Small intestine (tissue), 7 donors: ENCODE data around the gene MON2. TPM values are rescaled to one million over a fixed set of nuclear protein-coding genes. Genes with fewer than 3 reads are reported as not detected.
"Not testable (repeated sequence)": the region's sequence is repeated elsewhere in the genome, so short reads cannot be mapped to it uniquely, and the experiment has no call there.

ENCODE experiments used
- DNase-seq, 2 donors: peaks; one replicate each; pipeline versions ENCODE4 v3.0.0 to v3.0.0-alpha.2; 2013
- FAIRE-seq: peaks from 2 replicates; lab custom pipeline; 2012; peaks lifted over from hg19 to GRCh38; lab: Jason Lieb, UNC
- H3K27ac ChIP-seq, 3 donors: one replicate each; pipeline ENCODE4 v1.5.1; 2013; ENCODE audit warnings: low read length in 2 of 3, mild to moderate bottlenecking in 2 of 3, control low read depth in 1 of 3, inconsistent platforms in 1 of 3, low read depth in 1 of 3, moderate library complexity in 1 of 3
- H3K27me3 ChIP-seq, 3 donors: one replicate each; pipeline ENCODE4 v1.6.1; 2013; ENCODE audit warnings: low read length in 3 of 3, inconsistent platforms in 1 of 3; ENCODE audit not compliant: control insufficient read depth in 3 of 3, insufficient read depth in 3 of 3
- H3K36me3 ChIP-seq, 3 donors: one replicate each; pipeline ENCODE4 v1.6.1; 2013; ENCODE audit warnings: low read length in 3 of 3, inconsistent platforms in 1 of 3, low read depth in 1 of 3, mild to moderate bottlenecking in 1 of 3, moderate library complexity in 1 of 3; ENCODE audit not compliant: control insufficient read depth in 3 of 3, insufficient read depth in 2 of 3
- H3K4me1 ChIP-seq, 3 donors: one replicate each; pipeline ENCODE4 v1.6.1; 2013; ENCODE audit warnings: low read length in 2 of 3, inconsistent platforms in 1 of 3, low read depth in 1 of 3, mild to moderate bottlenecking in 1 of 3, moderate library complexity in 1 of 3; ENCODE audit not compliant: control insufficient read depth in 3 of 3, insufficient read depth in 2 of 3
- H3K4me3 ChIP-seq, 3 donors: one replicate each; pipeline ENCODE4 v1.5.1; 2013; ENCODE audit warnings: low read length in 3 of 3, control low read depth in 1 of 3, inconsistent platforms in 1 of 3, low read depth in 1 of 3, mild to moderate bottlenecking in 1 of 3, moderate library complexity in 1 of 3
- H3K9me3 ChIP-seq, 2 donors: one replicate each; pipeline ENCODE4 v1.6.1; 2013; ENCODE audit warnings: low read depth in 1 of 2, low read length in 1 of 2; ENCODE audit not compliant: control insufficient read depth in 2 of 2, insufficient read depth in 1 of 2
- WGBS, 3 donors: extraction: QIAGEN DNeasy Blood & Tissue Kit; methylation state at CpG; one replicate each; pipeline ENCODE4 v1.1.7; 2013; 5-methylcytosine and 5-hydroxymethylcytosine counted together
- polyA plus RNA-seq, 4 donors: library from polyadenylated mRNA; stranded (reverse) in 3 of 4; unstranded in 1 of 4; fragments of 200-250 nt in 3 of 4; fragments of 120-200 nt in 1 of 4; gene quantifications; one replicate each; pipeline versions ENCODE4 v1.2.1 to v1.2.3, GENCODE V29; 2013
- donor health status: healthy with polysubstance abuse.
- donor health status: control.
- donor health status: control.
- donor health status: Bipolar disorder and iron deficiency.
- donor health status: healthy.

The MON2 gene
- polyA plus RNA-seq, 4 donors, result 7.1 to 43.5 (median 9.3) TPM

GRCh38 chr12:62484233-62484632, 17.6 kb downstream of the MON2 start:
- DNase-seq (no peak), FAIRE-seq (no peak)
- no peaks in the 10 kb centered on the region for H3K9me3 ChIP-seq
- H3K4me1 ChIP-seq, result no peaks in the 10 kb centered on the region
- H3K4me3 ChIP-seq, result no peak overlapping the region
- no peak overlapping the region for H3K27ac ChIP-seq
- peaks cover 0 to 6% (median 0%) of the 10 kb centered on the region in 3 donors for H3K36me3 ChIP-seq
- H3K27me3 ChIP-seq, result no peaks in the 10 kb centered on the region
- 77 to 85% (median 82%) methylated on average over 2 of the region's 2 CpGs for WGBS, 3 donors

DNA sequence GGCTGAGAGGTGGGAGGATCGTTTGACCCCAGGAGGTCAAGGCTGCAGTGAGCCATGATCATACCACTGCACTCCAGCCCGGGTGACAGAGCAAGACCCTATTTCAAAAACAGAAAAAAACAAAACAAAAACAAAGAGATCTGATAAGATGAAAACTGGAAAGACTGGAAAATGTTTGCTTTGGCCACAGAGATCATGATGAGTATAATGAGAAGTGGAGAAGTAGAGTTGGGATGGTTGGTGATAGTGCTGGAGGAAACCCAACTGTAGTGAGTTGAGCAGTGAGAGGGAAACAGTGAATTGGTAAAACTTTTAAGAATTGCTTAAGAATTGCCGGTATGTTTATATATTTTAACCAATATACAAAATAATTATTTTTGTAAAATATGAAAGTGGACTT, 39.2 kb downstream of the MON2 start:
- Histone ChIP-seq H3K36me3 (peaks cover 2 to 14% (median 8%) of the 10 kb centered on the region in 3 donors), H3K4me3 (no peak overlapping the region), H3K4me1 (no peaks in the 10 kb centered on the region), H3K27ac (no peak overlapping the region), H3K9me3 (no peaks in the 10 kb centered on the region), H3K27me3 (no peaks in the 10 kb centered on the region)
- no peak for FAIRE-seq
- DNase-seq, result no peak
- 93 to 98% (median 97%) methylated on average over 3 of the region's 3 CpGs for WGBS, 3 donors

GRCh38 chr12:62512901-62513300, 46.3 kb downstream of the MON2 start:
- Histone ChIP-seq H3K4me1 (peaks cover 0 to 1% (median 0%) of the 10 kb centered on the region in 3 donors), H3K36me3 (peaks cover 2 to 8% (median 3%) of the 10 kb centered on the region in 3 donors), H3K27me3 (no peaks in the 10 kb centered on the region), H3K27ac (peak overlapping the region in 1 of 3 donors; percentile 11), H3K4me3 (no peak overlapping the region), H3K9me3 (peaks cover 0 to 13% of the 10 kb centered on the region in 2 donors)
- FAIRE-seq, result no peak
- 95 to 97% (median 97%) methylated on average over 5 of the region's 5 CpGs for WGBS, 3 donors
- no peak for DNase-seq

- FAIRE-seq, H3K4me3 ChIP-seq, H3K36me3 ChIP-seq, H3K4me1 ChIP-seq, H3K27me3 ChIP-seq, DNase-seq, H3K27ac ChIP-seq: not testable (repeated sequence)
- peaks cover 0 to 13% of the 10 kb centered on the region in 2 donors for H3K9me3 ChIP-seq
- 97 to 100% (median 99%) methylated on average over 3 of the region's 3 CpGs for WGBS, 3 donors
Observed at GRCh38 chr12:62514080-62514479, 47.5 kb downstream of the MON2 start.

- DNase-seq (no peak), FAIRE-seq (no peak)
- no peaks in the 10 kb centered on the region for H3K27me3 ChIP-seq
- H3K9me3 ChIP-seq, result peaks cover 0 to 13% of the 10 kb centered on the region in 2 donors
- no peak overlapping the region for H3K27ac ChIP-seq
- H3K4me3 ChIP-seq, result no peak overlapping the region
- H3K4me1 ChIP-seq, result peaks cover 0 to 3% (median 0%) of the 10 kb centered on the region in 3 donors
- H3K36me3 ChIP-seq, result peaks cover 0 to 16% (median 0%) of the 10 kb centered on the region in 3 donors
Observed at GRCh38 chr12:62516927-62517326, 50.3 kb downstream of the MON2 start.

GRCh38 chr12:62517887-62518286, 51.3 kb downstream of the MON2 start:
- Histone ChIP-seq H3K27me3 (no peaks in the 10 kb centered on the region), H3K36me3 (peaks cover 0 to 9% (median 0%) of the 10 kb centered on the region in 3 donors), H3K4me3 (no peak overlapping the region), H3K27ac (no peak overlapping the region), H3K9me3 (peaks cover 0 to 7% of the 10 kb centered on the region in 2 donors), H3K4me1 (peaks cover 0 to 3% (median 0%) of the 10 kb centered on the region in 3 donors)
- no peak for DNase-seq
- FAIRE-seq, result no peak
- 76 to 92% (median 91%) methylated on average over 2 of the region's 2 CpGs for WGBS, 3 donors

GRCh38 chr12:62519043-62519442, 52.4 kb downstream of the MON2 start:
- H3K4me3 ChIP-seq, result no peak overlapping the region
- no peak for DNase-seq
- peak overlapping the region in 1 of 3 donors; percentile 1 for H3K27ac ChIP-seq
- peaks cover 0 to 5% of the 10 kb centered on the region in 2 donors for H3K9me3 ChIP-seq
- H3K4me1 ChIP-seq, result peaks cover 0 to 8% (median 3%) of the 10 kb centered on the region in 3 donors
- no peak for FAIRE-seq
- WGBS, 3 donors, result 83 to 90% (median 88%) methylated on average over 5 of the region's 5 CpGs
- H3K27me3 ChIP-seq, result no peaks in the 10 kb centered on the region
- peaks cover 0 to 8% (median 0%) of the 10 kb centered on the region in 3 donors for H3K36me3 ChIP-seq

GRCh38 chr12:62520361-62520760, 53.7 kb downstream of the MON2 start:
- H3K4me3 ChIP-seq, result no peak overlapping the region
- H3K4me1 ChIP-seq, result peaks cover 0 to 8% (median 3%) of the 10 kb centered on the region in 3 donors
- no peaks in the 10 kb centered on the region for H3K9me3 ChIP-seq
- WGBS, 3 donors, result 79 to 91% (median 87%) methylated on average over 5 of the region's 5 CpGs
- no peak overlapping the region for H3K27ac ChIP-seq
- FAIRE-seq, result no peak
- DNase-seq, result no peak
- no peaks in the 10 kb centered on the region for H3K27me3 ChIP-seq
- peaks cover 0 to 8% (median 0%) of the 10 kb centered on the region in 3 donors for H3K36me3 ChIP-seq

GRCh38 chr12:62522984-62523383, 56.4 kb downstream of the MON2 start:
- Histone ChIP-seq H3K4me3 (no peak overlapping the region), H3K36me3 (peaks cover 0 to 13% (median 0%) of the 10 kb centered on the region in 3 donors), H3K4me1 (peaks cover 0 to 8% (median 1%) of the 10 kb centered on the region in 3 donors), H3K27ac (no peak overlapping the region), H3K9me3 (no peaks in the 10 kb centered on the region), H3K27me3 (no peaks in the 10 kb centered on the region)
- DNase-seq (peak in 1 of 2 donors; percentile 11), FAIRE-seq (no peak)
- WGBS, 3 donors, result 94 to 97% (median 96%) methylated on average over 2 of the region's 2 CpGs
